H9 (cell line): ENCODE results near the gene PDYN. TPM values are rescaled to one million over a fixed set of nuclear protein-coding genes. Genes with fewer than 3 reads are reported as not detected.

Experiments used
- DNase-seq: peaks from one replicate; pipeline ENCODE4 v3.0.0-alpha.2; 2017
- H2AFZ ChIP-seq: one replicate; pipeline ENCODE4 v1.6.1; 2013; ENCODE audit warnings: mild to moderate bottlenecking, low read length, control low read depth, moderate library complexity
- H2AK5ac ChIP-seq: 2 replicates; pipeline ENCODE4 v1.6.1; 2013; ENCODE audit warnings: low read length, control low read depth, mixed read lengths; ENCODE audit not compliant: insufficient read length
- H2BK120ac ChIP-seq: one replicate; pipeline ENCODE4 v1.6.1; 2013; ENCODE audit warnings: low read depth, mild to moderate bottlenecking, low read length, control low read depth, inconsistent platforms; ENCODE audit not compliant: poor library complexity, severe bottlenecking
- H2BK12ac ChIP-seq: 2 replicates; pipeline ENCODE4 v1.6.1; 2013; ENCODE audit warnings: low read length, control low read depth, mixed read lengths, low read depth; ENCODE audit not compliant: insufficient read length
- H2BK15ac ChIP-seq: 2 replicates; pipeline ENCODE4 v1.6.1; 2013; ENCODE audit warnings: low read depth, low read length, control low read depth
- H2BK20ac ChIP-seq: one replicate; pipeline ENCODE4 v1.6.1; 2013; ENCODE audit warnings: low read depth, mild to moderate bottlenecking, low read length, control low read depth, inconsistent platforms; ENCODE audit not compliant: poor library complexity, severe bottlenecking
- H2BK5ac ChIP-seq: 2 replicates; pipeline ENCODE4 v1.6.1; 2013; ENCODE audit warnings: low read length, control low read depth, mixed read lengths; ENCODE audit not compliant: insufficient read length
- H3K14ac ChIP-seq: 2 replicates; pipeline ENCODE4 v1.6.1; 2013; ENCODE audit warnings: low read length, control low read depth; ENCODE audit not compliant: insufficient read depth
- H3K18ac ChIP-seq: 2 replicates; pipeline ENCODE4 v1.6.1; 2013; ENCODE audit warnings: low read depth, mild to moderate bottlenecking, mixed read lengths, low read length, control low read depth; ENCODE audit not compliant: insufficient read length
- H3K23ac ChIP-seq: 2 replicates; pipeline ENCODE4 v1.6.1; 2013; ENCODE audit warnings: low read length, control low read depth, mixed read lengths, low read depth; ENCODE audit not compliant: insufficient read length
- H3K23me2 ChIP-seq: 2 replicates; pipeline ENCODE4 v1.6.1; 2013; ENCODE audit warnings: low read depth, mild to moderate bottlenecking, mixed read lengths, low read length, control low read depth; ENCODE audit not compliant: insufficient read length, poor library complexity, severe bottlenecking
- H3K27ac ChIP-seq: 2 replicates; pipeline ENCODE4 v1.5.1; 2013; ENCODE audit warnings: low read length, control low read depth, mixed read lengths, low read depth; ENCODE audit not compliant: insufficient read length
- H3K27me3 ChIP-seq: 2 replicates; pipeline ENCODE4 v1.6.1; 2013; ENCODE audit warnings: low read length, control low read depth, inconsistent platforms; ENCODE audit not compliant: insufficient read depth
- H3K4ac ChIP-seq: 2 replicates; pipeline ENCODE4 v1.6.1; 2013; ENCODE audit warnings: low read depth, mild to moderate bottlenecking, control low read depth, inconsistent platforms, low read length, moderate library complexity
- H3K4me1 ChIP-seq: 2 replicates; pipeline ENCODE4 v1.6.1; 2013; ENCODE audit warnings: low read length, control low read depth, inconsistent platforms; ENCODE audit not compliant: insufficient read depth
- H3K4me2 ChIP-seq: 2 replicates; pipeline ENCODE4 v1.6.1; 2013; ENCODE audit warnings: low read length, control low read depth, mixed read lengths; ENCODE audit not compliant: insufficient read length, insufficient read depth
- H3K56ac ChIP-seq: 2 replicates; pipeline ENCODE4 v1.6.1; 2013; ENCODE audit warnings: low read depth, mild to moderate bottlenecking, mixed read lengths, low read length, control low read depth; ENCODE audit not compliant: insufficient read length
- H3K79me1 ChIP-seq: 2 replicates; pipeline ENCODE4 v1.6.1; 2013; ENCODE audit warnings: low read depth, mild to moderate bottlenecking, moderate library complexity, low read length, control low read depth, inconsistent platforms; ENCODE audit not compliant: insufficient read depth, poor library complexity, severe bottlenecking
- H3K79me2 ChIP-seq: 2 replicates; pipeline ENCODE4 v1.6.1; 2013; ENCODE audit warnings: low read length, control low read depth, inconsistent platforms; ENCODE audit not compliant: insufficient read depth
- H3K9ac ChIP-seq: 2 replicates; pipeline ENCODE4 v1.6.1; 2013; ENCODE audit warnings: low read length, control low read depth, mixed read lengths; ENCODE audit not compliant: insufficient read length; ENCODE audit errors: extremely low read depth
- H3K9me3 ChIP-seq: one replicate; pipeline ENCODE4 v1.6.1; 2013; ENCODE audit warnings: low read depth, low read length, inconsistent platforms; ENCODE audit not compliant: control insufficient read depth
- H3T11ph ChIP-seq: one replicate; pipeline ENCODE4 v1.6.1; 2013; ENCODE audit warnings: mild to moderate bottlenecking, low read length, control low read depth, inconsistent platforms
- H4K20me1 ChIP-seq: one replicate; pipeline ENCODE4 v1.6.1; 2013; ENCODE audit not compliant: control insufficient read depth, insufficient read length, insufficient read depth
- H4K5ac ChIP-seq: 2 replicates; pipeline ENCODE4 v1.6.1; 2013; ENCODE audit warnings: low read depth, mild to moderate bottlenecking, mixed read lengths, low read length, control low read depth; ENCODE audit not compliant: insufficient read length
- H4K8ac ChIP-seq: replicated peaks from 2 replicates; pipeline ENCODE4 v1.6.1; 2013; ENCODE audit warnings: low read length, control low read depth, mixed read lengths, low read depth; ENCODE audit not compliant: insufficient read length
- H4K91ac ChIP-seq: 2 replicates; pipeline ENCODE4 v1.6.1; 2013; ENCODE audit warnings: low read depth, mild to moderate bottlenecking, moderate library complexity, mixed read lengths, low read length, control low read depth; ENCODE audit not compliant: insufficient read length
- H3K27ac Mint-ChIP-seq, 3 experiments: 2 replicates in 2 of 3; 3 replicates in 1 of 3; pipeline ENCODE4 v1.8.0; 2020 to 2021; ENCODE audit warnings: mixed read lengths in 3 of 3, mild to moderate bottlenecking in 1 of 3, moderate library complexity in 1 of 3
- H3K27me3 Mint-ChIP-seq: 2 replicates; pipeline ENCODE4 v1.8.0; 2021; ENCODE audit warnings: low read depth, mild to moderate bottlenecking, moderate library complexity, mixed read lengths
- H3K36me3 Mint-ChIP-seq, 3 experiments: 2 replicates in 2 of 3; 3 replicates in 1 of 3; pipeline ENCODE4 v1.8.0; 2020 to 2021; ENCODE audit warnings: low read depth in 3 of 3, mixed read lengths in 3 of 3; ENCODE audit not compliant: insufficient read depth in 1 of 3
- H3K4me1 Mint-ChIP-seq, 2 experiments: 2 replicates each; pipeline ENCODE4 v1.8.0; 2020; ENCODE audit warnings: mixed read lengths in 2 of 2
- H3K4me3 Mint-ChIP-seq, 2 experiments: 2 replicates in 1 of 2; 3 replicates in 1 of 2; pipeline ENCODE4 v1.8.0; 2020 to 2021; ENCODE audit warnings: mild to moderate bottlenecking in 2 of 2, mixed read lengths in 2 of 2, moderate library complexity in 1 of 2
- H3K9me3 Mint-ChIP-seq, 2 experiments: 2 replicates in 1 of 2; 3 replicates in 1 of 2; pipeline ENCODE4 v1.8.0; 2020; ENCODE audit warnings: mild to moderate bottlenecking in 2 of 2, mixed read lengths in 2 of 2, moderate library complexity in 1 of 2
- CTCF ChIP-seq: fragments of 200-600 bp; sonication (generic); conservative IDR thresholded peaks from 3 replicates; pipeline ENCODE4 v1.8.0; 2021; ENCODE audit warnings: antibody characterized with exemption, mild to moderate bottlenecking
- WGBS: extraction: QIAGEN DNeasy Blood & Tissue Kit; methylation state at CpG from one replicate; pipeline ENCODE4 v1.1.7; 2013; ENCODE audit warnings: missing lambda C conversion rate, low lambda C conversion rate, mixed read lengths; ENCODE audit not compliant: insufficient read length; ENCODE audit errors: extremely low coverage; 5-methylcytosine and 5-hydroxymethylcytosine counted together
- total RNA-seq: library from RNA; stranded (reverse); gene quantifications from 2 replicates; pipeline ENCODE4 v1.2.1, GENCODE V29; 2021

Gene PDYN
- total RNA-seq, 1 experiment from 2014 or later, result 0.63 TPM

DNA sequence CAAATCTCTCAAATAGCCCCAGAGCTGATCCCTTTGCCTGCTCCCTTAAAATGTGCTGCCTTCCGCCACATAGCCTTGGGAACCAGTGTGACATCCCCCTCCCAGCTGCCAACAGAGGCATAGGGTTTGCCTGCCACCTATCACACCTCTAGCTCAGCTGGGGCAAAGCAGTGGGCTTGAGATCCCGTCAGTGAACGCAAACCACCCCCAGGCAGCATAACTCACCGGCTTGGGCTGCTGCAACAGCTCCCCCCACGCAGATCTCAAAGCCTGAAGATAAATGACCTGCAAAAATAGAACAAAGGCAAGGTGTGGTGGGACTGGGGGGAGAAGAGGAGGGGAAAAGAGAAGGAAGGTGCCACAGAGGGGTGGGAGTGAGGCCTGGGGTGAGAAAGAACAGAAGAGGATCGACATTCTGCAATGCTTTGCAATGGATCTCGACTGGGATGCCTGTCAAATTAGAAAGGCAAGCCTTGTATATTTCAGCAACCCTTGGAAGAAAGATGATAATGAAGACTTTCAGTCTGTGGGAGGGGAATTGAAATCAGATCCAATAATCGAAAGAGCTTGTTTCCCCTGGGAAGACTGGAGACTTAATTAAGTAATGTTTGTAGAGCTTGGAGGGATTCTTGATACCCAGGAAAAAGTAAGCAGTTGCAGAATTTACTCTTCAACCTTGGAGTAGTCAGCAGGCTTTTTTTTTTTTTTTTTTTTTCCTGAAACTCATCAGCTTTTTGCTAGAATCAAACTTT, 1.3 kb downstream of the PDYN start:
- Mint-ChIP-seq H3K9me3 (no peaks in the 10 kb centered on the region), H3K4me1 (peaks cover 46 to 53% of the 10 kb centered on the region in 2 experiments), H3K27ac (no peak overlapping the region; a peak in 1 of 7 replicates), H3K4me3 (no peak overlapping the region), H3K36me3 (no peaks in the 10 kb centered on the region), H3K27me3 (peaks cover 14% of the 10 kb centered on the region)
- Histone ChIP-seq H3K9ac (no peak overlapping the region), H3K79me2 (no peaks in the 10 kb centered on the region), H3K23ac (no peak overlapping the region), H4K8ac (no peak overlapping the region), H2BK5ac (no peak overlapping the region), H3K79me1 (no peaks in the 10 kb centered on the region), H3T11ph (no peak overlapping the region), H3K23me2 (no peaks in the 10 kb centered on the region), H2BK120ac (no peak overlapping the region), H2BK20ac (no peak overlapping the region), H4K91ac (no peak overlapping the region), H3K4me2 (no peak overlapping the region), H3K14ac (no peak overlapping the region), H2BK12ac (no peak overlapping the region), H4K5ac (no peak overlapping the region), H3K27me3 (no peaks in the 10 kb centered on the region), H3K4me1 (peaks cover 3% of the 10 kb centered on the region; the same call in 1 of the 2 replicates), H3K56ac (no peak overlapping the region), H3K9me3 (no peaks in the 10 kb centered on the region), H2BK15ac (no peak overlapping the region), H4K20me1 (no peaks in the 10 kb centered on the region), H3K18ac (no peak overlapping the region), H3K27ac (no peak overlapping the region), H3K4ac (no peak overlapping the region), H2AK5ac (no peak overlapping the region), H2AFZ (no peak overlapping the region)
- WGBS, result no CpG with 5 or more reads among the region's 8 CpGs
- TF ChIP-seq CTCF, result no peak
- no peak for DNase-seq
